ENCODE data around the gene ELMO1. TPM values are rescaled to one million over a fixed set of nuclear protein-coding genes. Genes with fewer than 3 reads are reported as not detected.

The ELMO1 gene
- total RNA-seq, 1 donor from 2014 or later, result 29.4 TPM

DNA sequence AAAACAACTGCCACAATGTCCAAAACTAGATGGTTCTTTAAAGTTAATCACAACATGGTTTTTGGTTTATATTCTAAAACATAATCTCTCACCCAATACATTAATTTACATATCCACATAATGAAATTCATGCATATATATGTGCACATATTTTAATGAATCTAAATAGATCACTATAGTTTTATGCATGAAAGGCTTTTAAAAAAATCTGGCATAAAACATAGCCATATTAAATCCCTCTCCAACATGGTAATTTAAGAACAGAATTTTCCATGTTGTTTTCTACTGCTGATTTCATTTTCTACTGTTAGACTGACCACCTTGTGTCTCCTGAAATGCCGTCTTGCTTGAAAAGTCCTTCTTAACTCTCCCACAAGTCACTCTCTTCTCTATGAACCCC is 528.2 kb downstream of the ELMO1 start:
- Mint-ChIP-seq H3K36me3 (no peaks in the 10 kb centered on the region), H3K27me3 (no peaks in the 10 kb centered on the region), H3K4me3 (no peak overlapping the region), H3K4me1 (ENCODE audit: unreplicated experiment) (peaks cover 12% of the 10 kb centered on the region), H3K9me3 (peaks cover 3% of the 10 kb centered on the region), H3K27ac (no peak overlapping the region)
- no peak for DNase-seq (ENCODE audit: extremely low spot score, unreplicated experiment)
- TF ChIP-seq CTCF (conservative IDR thresholded peaks at IDR 0.05), result no peak

DNA sequence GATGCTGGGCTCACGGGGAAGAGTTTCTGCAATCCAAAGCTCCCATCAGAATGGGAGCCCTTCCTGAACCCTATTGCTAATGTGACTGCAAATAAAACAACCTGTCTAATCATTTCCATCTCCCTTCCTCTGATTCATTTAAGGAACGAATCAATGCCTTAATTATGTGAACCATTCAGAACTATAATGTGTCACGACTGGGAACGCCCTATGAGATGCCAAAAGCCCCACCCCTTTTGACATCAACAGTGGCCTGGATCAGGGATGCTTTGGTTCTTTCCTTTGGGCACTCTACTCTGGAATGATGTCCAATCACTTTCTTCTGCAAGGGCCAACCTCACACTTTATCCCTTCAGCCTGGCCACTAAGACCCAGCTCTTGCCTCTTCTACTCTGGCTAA is 528.9 kb downstream of the ELMO1 start:
- Mint-ChIP-seq H3K27me3 (no peaks in the 10 kb centered on the region), H3K4me1 (ENCODE audit: unreplicated experiment) (peaks cover 6% of the 10 kb centered on the region), H3K27ac (no peak overlapping the region), H3K4me3 (no peak overlapping the region), H3K36me3 (no peaks in the 10 kb centered on the region), H3K9me3 (peaks cover 3% of the 10 kb centered on the region)
- TF ChIP-seq CTCF (conservative IDR thresholded peaks at IDR 0.05), result no peak
- no peak for DNase-seq (ENCODE audit: extremely low spot score, unreplicated experiment)

- Mint-ChIP-seq H3K27ac (no peak overlapping the region), H3K9me3 (peaks cover 3% of the 10 kb centered on the region), H3K36me3 (no peaks in the 10 kb centered on the region)
Measured at GRCh38 chr7:36918591-36918990, 530.1 kb downstream of the ELMO1 start.

DNA sequence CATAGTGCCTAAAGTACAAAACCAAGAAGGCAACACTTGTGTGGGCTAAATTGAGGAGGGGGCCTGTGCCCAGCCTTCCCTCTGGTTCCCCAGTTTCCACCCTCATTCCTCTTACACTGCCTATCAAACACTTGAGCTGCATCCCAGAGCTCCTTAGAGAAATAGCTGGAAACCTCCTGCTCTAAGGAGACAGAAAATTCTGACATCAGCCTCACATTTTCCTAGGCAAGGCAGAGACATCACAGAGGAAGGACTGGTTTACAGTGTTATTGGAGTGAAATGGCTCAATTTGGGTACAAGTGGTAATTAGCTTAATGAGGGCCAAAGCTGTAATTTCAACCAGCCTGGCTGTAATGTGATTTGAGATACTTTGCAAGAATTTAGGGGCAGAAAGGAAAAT is 532.0 kb downstream of the ELMO1 start:
- peaks cover 8% of the 10 kb centered on the region for H3K4me1 Mint-ChIP-seq (ENCODE audit: unreplicated experiment)
- no peak for TF ChIP-seq CTCF (conservative IDR thresholded peaks at IDR 0.05)
- no peak overlapping the region for H3K27ac Mint-ChIP-seq
- H3K27me3 Mint-ChIP-seq, result no peaks in the 10 kb centered on the region
- H3K9me3 Mint-ChIP-seq, result peaks cover 3% of the 10 kb centered on the region
- H3K4me3 Mint-ChIP-seq, result no peak overlapping the region
- H3K36me3 Mint-ChIP-seq, result no peaks in the 10 kb centered on the region
- no peak for DNase-seq (ENCODE audit: extremely low spot score, unreplicated experiment)

More at GRCh38 chr7:36918591-36918990, 530.1 kb downstream of the ELMO1 start:
- Mint-ChIP-seq H3K4me3 (no peak overlapping the region), H3K4me1 (ENCODE audit: unreplicated experiment) (peaks cover under 1% of the 10 kb centered on the region), H3K27me3 (no peaks in the 10 kb centered on the region)
- no peak for TF ChIP-seq CTCF (conservative IDR thresholded peaks at IDR 0.05)
- DNase-seq (ENCODE audit: extremely low spot score, unreplicated experiment), result no peak

DNA sequence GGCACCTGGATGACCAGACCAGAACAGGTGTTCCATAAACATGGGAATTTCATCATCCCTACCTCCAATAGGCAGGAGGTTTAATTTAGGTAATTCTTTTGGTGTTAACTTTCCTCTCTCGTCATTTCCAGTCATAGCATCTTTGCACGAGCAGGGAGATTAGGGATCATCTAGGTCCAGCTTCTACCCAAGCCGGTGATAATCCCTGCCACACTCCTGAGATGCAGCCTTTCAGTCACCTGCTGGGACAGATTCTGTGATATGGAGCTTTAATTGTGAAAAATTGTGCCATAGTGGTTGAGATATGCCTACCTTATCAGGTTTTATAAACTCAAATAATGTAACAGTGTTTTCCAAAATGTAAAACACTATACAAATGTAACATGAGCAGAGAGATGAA is 532.5 kb downstream of the ELMO1 start:
- no peak for TF ChIP-seq CTCF (conservative IDR thresholded peaks at IDR 0.05)
- H3K27me3 Mint-ChIP-seq, result no peaks in the 10 kb centered on the region
- peaks cover 8% of the 10 kb centered on the region for H3K4me1 Mint-ChIP-seq (ENCODE audit: unreplicated experiment)
- DNase-seq (ENCODE audit: extremely low spot score, unreplicated experiment), result no peak
- H3K36me3 Mint-ChIP-seq, result no peaks in the 10 kb centered on the region
- H3K27ac Mint-ChIP-seq, result no peak overlapping the region
- peaks cover 3% of the 10 kb centered on the region for H3K9me3 Mint-ChIP-seq
- H3K4me3 Mint-ChIP-seq, result no peak overlapping the region

GRCh38 chr7:36911788-36912187 is 536.9 kb downstream of the ELMO1 start:
- no peak overlapping the region for H3K4me3 Mint-ChIP-seq
- H3K27ac Mint-ChIP-seq, result peak overlapping the region; percentile 45
- H3K36me3 Mint-ChIP-seq, result peaks cover 3% of the 10 kb centered on the region
- no peak for TF ChIP-seq CTCF (conservative IDR thresholded peaks at IDR 0.05)
- H3K4me1 Mint-ChIP-seq (ENCODE audit: unreplicated experiment), result peaks cover 18% of the 10 kb centered on the region
- DNase-seq (ENCODE audit: extremely low spot score, unreplicated experiment), result no peak
- H3K27me3 Mint-ChIP-seq, result no peaks in the 10 kb centered on the region
- H3K9me3 Mint-ChIP-seq, result no peaks in the 10 kb centered on the region

All from type B pancreatic cell (in vitro differentiated cells).